ENCODE data around the gene FUCA1. TPM values are rescaled to one million over a fixed set of nuclear protein-coding genes. Genes with fewer than 3 reads are reported as not detected.
"Not testable (repeated sequence)": the region's sequence is repeated elsewhere in the genome, so short reads cannot be mapped to it uniquely, and the experiment has no call there.

Gene FUCA1
- total RNA-seq, 2 donors from 2014 or later = 13.8 to 27.9 TPM

DNA sequence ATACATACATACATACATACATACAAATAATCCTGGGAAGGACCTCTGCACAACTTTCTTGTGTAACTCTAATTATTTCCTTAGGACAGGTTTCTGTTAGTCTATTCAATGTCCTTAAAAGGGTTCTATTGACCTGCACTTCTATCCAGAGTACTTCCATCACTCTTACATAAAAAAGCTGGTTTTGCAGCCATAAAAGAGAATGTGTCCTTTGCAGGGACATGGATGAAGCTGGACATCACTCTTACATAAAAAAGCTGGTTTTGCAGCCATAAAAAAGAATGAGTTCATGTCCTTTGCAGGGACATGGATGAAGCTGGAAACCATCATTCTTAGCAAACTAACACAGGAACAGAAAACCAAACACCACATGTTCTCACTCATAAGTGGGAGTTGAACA, 16.7 kb downstream of the FUCA1 start:
- intact Hi-C loops (cut with DNase I); DNase-seq (ENCODE audit: low spot score): not testable (repeated sequence)

GRCh38 chr1:23848673-23849616, 19.1 kb downstream of the FUCA1 start:
- DNase-seq (ENCODE audit: low spot score) = no peak
- intact Hi-C loops (cut with DNase I) = no loop called here

DNA sequence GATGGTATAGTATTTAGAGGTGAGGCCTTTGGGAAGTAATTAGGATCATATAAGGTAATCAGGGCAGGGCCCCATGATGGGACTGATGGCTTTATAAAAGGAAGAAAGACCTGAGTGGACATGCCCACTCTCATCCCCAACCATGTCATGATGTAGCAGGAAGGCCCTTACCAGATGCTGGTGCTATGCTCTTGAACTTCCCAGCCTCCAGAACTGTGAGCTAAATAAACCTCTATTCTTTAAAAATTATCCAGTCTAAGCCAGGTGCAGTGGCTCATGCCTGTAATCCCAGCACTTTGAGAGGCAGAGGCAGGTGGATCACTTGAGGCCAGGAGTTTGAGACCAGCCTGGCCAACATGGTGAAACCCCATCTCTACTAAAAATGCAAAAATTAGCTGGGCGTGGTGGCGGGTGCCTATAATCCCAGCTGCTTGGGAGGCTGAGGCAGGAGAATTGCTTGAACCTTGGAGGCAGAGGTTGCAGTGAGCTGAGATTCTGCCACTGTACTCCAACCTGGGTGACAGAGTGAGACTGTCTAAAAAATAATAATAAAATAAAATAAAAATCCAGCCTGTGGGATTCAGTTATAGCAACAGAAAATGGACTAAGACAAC, 20.5 kb downstream of the FUCA1 start:
- DNase-seq (ENCODE audit: low spot score); intact Hi-C loops (cut with DNase I): not testable (repeated sequence)

DNA sequence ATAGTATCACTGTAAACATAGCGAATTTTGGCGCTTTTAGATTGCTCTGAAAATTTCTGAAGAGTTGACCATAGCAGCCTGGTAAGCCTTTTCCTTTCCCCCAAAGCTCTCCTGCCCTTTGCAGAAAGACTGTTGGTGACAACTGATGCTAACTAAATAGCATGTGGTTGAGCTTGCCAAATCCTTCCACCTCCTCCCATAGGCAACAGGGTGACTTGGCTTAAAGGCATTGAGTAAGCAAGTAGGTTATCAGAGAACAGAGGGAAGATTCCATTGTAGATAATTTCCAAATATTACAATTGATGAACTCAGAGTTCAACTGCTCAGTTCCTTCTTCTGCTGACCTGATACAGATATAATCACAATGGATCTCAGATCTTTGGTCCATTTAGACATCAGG, 22.9 kb downstream of the FUCA1 start:
- intact Hi-C loops (cut with DNase I) = no loop called here
- no peak for DNase-seq (ENCODE audit: low spot score)

- DNase-seq (ENCODE audit: low spot score) = no peak
- intact Hi-C loops (cut with DNase I) = no loop called here
These were observed 24.4 kb downstream of the FUCA1 start for GRCh38 chr1:23843644-23844043.

DNA sequence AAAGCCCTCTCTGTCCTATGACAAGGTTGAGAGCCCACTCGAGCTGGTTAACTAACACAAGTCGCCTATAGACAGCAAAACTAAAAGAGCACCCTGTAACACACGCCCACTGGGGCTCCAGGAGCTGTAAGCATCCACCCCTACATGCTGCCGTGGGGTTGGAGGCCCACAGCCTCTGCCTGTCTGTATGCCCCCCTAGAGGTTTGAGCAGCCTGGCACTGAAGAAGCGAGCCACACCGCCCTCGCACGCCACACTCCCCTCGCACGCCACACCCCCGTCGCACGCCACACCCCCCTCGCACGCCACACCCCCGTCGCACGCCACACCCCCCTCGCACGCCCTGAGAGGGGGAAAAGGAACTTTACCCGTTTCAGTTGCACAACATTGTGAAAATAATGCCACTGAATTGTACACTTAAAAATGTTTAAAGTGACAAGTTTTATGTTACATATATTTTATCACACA, 29.7 kb downstream of the FUCA1 start:
- intact Hi-C loops (cut with DNase I) = no loop called here
- peak; percentile 90 for DNase-seq (ENCODE audit: low spot score)

GRCh38 chr1:23837908-23838307, 30.2 kb downstream of the FUCA1 start:
- intact Hi-C loops (cut with DNase I) = no loop called here
- DNase-seq (ENCODE audit: low spot score) = no peak

GRCh38 chr1:23836037-23836436, 32.1 kb downstream of the FUCA1 start:
- DNase-seq (ENCODE audit: low spot score) = no peak
- intact Hi-C loops (cut with DNase I) = no loop called here

- DNase-seq (ENCODE audit: low spot score); intact Hi-C loops (cut with DNase I): not testable (repeated sequence)
These were observed 33.9 kb downstream of the FUCA1 start for GRCh38 chr1:23834156-23834555.

DNA sequence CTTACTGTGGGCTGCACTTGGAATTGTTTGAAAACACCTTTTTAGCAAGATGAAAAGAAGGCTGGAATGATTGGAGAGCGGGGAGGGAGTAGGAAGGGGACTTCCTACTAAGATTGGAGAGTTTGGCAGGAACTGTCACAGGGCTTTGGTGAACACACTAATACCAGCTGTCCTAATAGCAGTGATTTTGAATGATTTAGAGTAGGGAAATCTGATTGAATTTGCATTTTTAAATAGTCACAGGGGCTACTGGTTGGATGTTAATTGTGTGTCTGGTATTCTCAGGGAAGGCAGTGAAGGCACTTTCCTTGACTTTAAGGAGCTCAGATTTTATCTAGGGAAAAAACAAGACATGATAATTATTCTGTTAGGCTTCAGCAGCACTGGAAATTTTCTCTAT, 40.4 kb downstream of the FUCA1 start:
- intact Hi-C loops (cut with DNase I) = no loop called here
- DNase-seq (ENCODE audit: low spot score) = no peak

- intact Hi-C loops (cut with DNase I); DNase-seq (ENCODE audit: low spot score): not testable (repeated sequence)
These were observed 41.5 kb downstream of the FUCA1 start for GRCh38 chr1:23826590-23826989.

DNA sequence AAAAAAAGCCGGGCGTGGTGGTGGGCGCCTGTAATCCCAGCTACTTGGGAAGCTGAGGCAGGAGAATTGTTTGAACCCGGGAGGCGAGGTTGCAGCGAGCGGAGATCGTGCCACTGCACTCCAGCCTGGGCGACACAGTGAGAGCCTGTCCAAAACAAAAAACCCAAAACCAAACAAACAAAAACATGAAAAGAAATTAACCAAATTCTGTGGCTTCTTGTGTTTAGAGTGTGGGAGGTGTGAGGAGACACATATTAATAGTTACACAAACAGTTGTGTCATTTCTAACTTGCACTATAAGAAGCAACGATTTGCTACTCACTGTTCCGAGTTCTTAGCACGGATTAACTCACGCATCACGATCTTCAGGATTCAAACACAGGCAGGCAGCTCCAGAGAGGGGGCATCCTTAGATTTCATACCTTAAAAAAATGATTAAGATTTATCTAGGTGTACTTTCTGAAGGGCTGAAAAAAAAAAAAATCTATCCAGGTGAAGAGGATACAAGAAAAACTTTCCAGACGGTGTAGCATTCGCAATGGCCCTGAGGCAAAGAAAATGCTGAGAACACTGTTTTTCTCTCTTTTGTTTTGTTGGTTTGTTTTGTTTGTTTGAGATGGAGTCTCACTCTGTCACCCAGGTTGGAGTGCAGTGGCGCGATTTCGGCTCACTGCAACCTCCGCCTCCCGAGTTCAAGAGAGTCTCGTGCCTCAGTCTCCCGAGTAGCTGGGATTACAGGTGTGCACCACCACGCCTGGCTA, 42.1 kb downstream of the FUCA1 start:
- intact Hi-C loops (cut with DNase I) = no loop called here
- DNase-seq (ENCODE audit: low spot score) = no peak

- peak; percentile 97 for DNase-seq (ENCODE audit: low spot score)
- intact Hi-C loops (cut with DNase I) = no loop called here
These were observed 42.9 kb downstream of the FUCA1 start, which contains the start of gene HMGCL for GRCh38 chr1:23825076-23825761. HMGCL (minus strand) TSS chr1:23825429; CDS start chr1:23825415, 14 bp downstream.

DNA sequence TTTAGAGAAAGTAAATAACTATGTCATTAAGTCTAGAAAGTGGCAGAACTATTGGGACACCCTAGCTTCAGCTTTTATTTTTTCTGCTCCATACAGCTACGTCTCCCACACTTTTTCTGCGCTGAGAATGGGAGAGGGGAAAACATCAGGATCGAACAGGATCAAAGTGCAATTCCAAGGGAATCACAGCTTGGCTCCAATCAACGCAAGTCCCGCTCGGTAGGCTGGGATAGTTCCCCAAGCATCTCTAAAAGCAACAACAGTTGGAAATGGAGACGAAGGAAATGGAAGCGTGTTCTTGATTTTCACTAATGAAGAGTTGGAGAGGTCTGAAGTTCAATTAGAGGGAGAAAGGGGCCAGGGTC, 43.4 kb downstream of the FUCA1 start:
- intact Hi-C loops (cut with DNase I) = no loop called here
- DNase-seq (ENCODE audit: low spot score) = no peak

- no peak for DNase-seq (ENCODE audit: low spot score)
- intact Hi-C loops (cut with DNase I) = no loop called here
These were observed 44.3 kb downstream of the FUCA1 start for GRCh38 chr1:23823767-23824166.

DNA sequence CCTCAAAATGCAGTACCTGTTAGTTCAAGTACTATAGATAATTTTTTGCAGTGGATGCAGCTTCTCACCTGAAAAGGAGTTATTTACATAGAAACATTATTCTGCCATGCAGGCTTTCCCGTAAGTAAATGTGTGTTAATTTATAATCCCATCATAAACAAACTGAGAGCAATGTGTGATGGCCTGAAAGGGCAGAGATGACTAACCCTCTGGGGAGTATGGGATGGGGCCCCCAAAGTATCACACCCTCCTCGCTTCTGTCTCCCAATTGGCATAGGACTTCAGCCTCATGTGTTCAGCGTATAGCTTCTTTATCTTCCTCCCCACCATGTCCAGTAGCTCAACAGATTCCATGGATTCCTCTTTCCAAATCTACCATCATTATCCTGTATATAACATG, 50.5 kb downstream of the FUCA1 start:
- intact Hi-C loops (cut with DNase I) = no loop called here
- no peak for DNase-seq (ENCODE audit: low spot score)

GRCh38 chr1:23816906-23817305, 51.2 kb downstream of the FUCA1 start:
- intact Hi-C loops (cut with DNase I) = no loop called here
- DNase-seq (ENCODE audit: low spot score) = no peak

DNA sequence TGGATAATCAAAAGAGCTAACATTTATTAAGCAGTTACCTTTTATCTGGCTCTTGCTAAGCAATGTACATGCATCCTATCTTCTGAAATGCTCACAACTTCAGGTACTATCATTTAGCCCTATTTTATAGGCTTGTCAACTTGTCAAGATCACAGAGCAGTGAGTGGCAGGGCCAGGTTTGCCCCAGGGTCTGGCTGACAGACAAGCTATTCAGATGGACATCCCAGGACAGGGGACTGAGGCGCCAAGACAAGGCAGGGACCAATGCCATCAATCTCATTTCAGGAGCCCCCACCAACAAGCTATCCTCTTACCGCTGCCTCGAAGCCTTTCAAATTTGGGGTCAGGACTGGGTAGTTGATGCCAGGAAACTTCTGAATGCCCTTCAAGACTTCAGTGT, 51.7 kb downstream of the FUCA1 start:
- intact Hi-C loops (cut with DNase I) = no loop called here
- DNase-seq (ENCODE audit: low spot score) = no peak

- DNase-seq (ENCODE audit: low spot score) = peak; percentile 2
- intact Hi-C loops (cut with DNase I) = no loop called here
These were observed 54.1 kb downstream of the FUCA1 start for GRCh38 chr1:23814016-23814415.

Measured in posterior vena cava (tissue), 2 donors.